Measurements from ENCODE around the gene PARP16. TPM values are rescaled to one million over a fixed set of nuclear protein-coding genes. Genes with fewer than 3 reads are reported as not detected.
A peak's percentile ranks its signal among the peaks of the same experiment; 100 is the strongest.

PARP16 gene
- total and polyA plus RNA-seq, 8 donors = 2.6 to 17.5 (median 6.7) TPM

GRCh38 chr15:65209701-65210643 is 76.7 kb downstream of the PARP16 start:
- Histone ChIP-seq H3K36me3 (no peaks in the 10 kb centered on the region), H3K27ac (no peak overlapping the region), H3K4me3 (no peak overlapping the region), H3K27me3 (no peaks in the 10 kb centered on the region), H3K9me3 (no peaks in the 10 kb centered on the region), H3K4me1 (peaks cover 0 to 15% (median 12%) of the 10 kb centered on the region in 4 donors)
- 73 to 85% (median 81%) methylated on average over 17 of the region's 17 CpGs for WGBS, 5 donors
- no peak for TF ChIP-seq POLR2A (IDR thresholded peaks at IDR 0.05)
- TF ChIP-seq CTCF (IDR thresholded peaks at IDR 0.05) = no peak
- TF ChIP-seq EP300 (IDR thresholded peaks at IDR 0.05) = no peak
- TF ChIP-seq POLR2AphosphoS5 (IDR thresholded peaks at IDR 0.05) = no peak
- intact Hi-C loops (cut with DNase I; ENCODE audit: low total_unique reads) = no loop called here
- peak in 1 of 2 donors; percentile 56 for DNase-seq

- Histone ChIP-seq H3K4me1 (peaks cover 0 to 15% (median 12%) of the 10 kb centered on the region in 4 donors), H3K36me3 (no peaks in the 10 kb centered on the region), H3K27ac (no peak overlapping the region), H3K27me3 (no peaks in the 10 kb centered on the region), H3K4me3 (no peak overlapping the region), H3K9me3 (no peaks in the 10 kb centered on the region)
- no peak for DNase-seq
- intact Hi-C loops (cut with DNase I; ENCODE audit: low total_unique reads) = no loop called here
- WGBS, 5 donors = 86 to 100% (median 97%) methylated on average over 2 of the region's 2 CpGs
- no peak for TF ChIP-seq CTCF (IDR thresholded peaks at IDR 0.05)
These were observed 78.0 kb downstream of the PARP16 start for GRCh38 chr15:65208647-65209046.

Small RNAs within 50 kb of the gene (small RNA-seq; reads per million reads assigned to genes)
- 0 reads per million in 4 donors for gene AC068213.1
- 9,939 to 17,184 (median 14,486) reads per million in 4 donors for gene RNU5A-1
- gene RNU5B-1 = 1,041 to 3,047 (median 2,217) reads per million in 4 donors
- 0 reads per million in 4 donors for gene RNU6-686P
- gene SNORA24B = 0 reads per million in 4 donors

Other genes with a start within 250 kb of the PARP16 start
- 10 to 100 TPM in 1 of 5 donors, not detected in 4; 19.7 TPM for gene SLC51B, start 241.5 kb downstream of the PARP16 start, total RNA-seq
- gene SLC51B, start 241.5 kb downstream of the PARP16 start, polyA plus RNA-seq = under 1 TPM in 2 of 3 donors, not detected in 1; 0.38 to 0.62 TPM
- 10 to 100 TPM in 2 of 5 donors, 1 to 10 TPM in 2, under 1 TPM in 1; 0.58 to 27.7 (median 9.6) TPM for gene RASL12, start 218.9 kb downstream of the PARP16 start, total RNA-seq
- gene RASL12, start 218.9 kb downstream of the PARP16 start, polyA plus RNA-seq = 10 to 100 TPM in 2 of 3 donors, 1 to 10 TPM in 1; 7.0 to 17.1 (median 12.2) TPM
- gene KBTBD13, start 210.1 kb downstream of the PARP16 start, total RNA-seq = under 1 TPM in 1 of 5 donors, not detected in 4; 0.18 TPM
- gene KBTBD13, start 210.1 kb downstream of the PARP16 start, polyA plus RNA-seq = not detected
- gene UBAP1L, start 171.7 kb downstream of the PARP16 start, total RNA-seq = 1 to 10 TPM in 4 of 5 donors, not detected in 1; 1.8 to 5.3 (median 2.6) TPM
- gene UBAP1L, start 171.7 kb downstream of the PARP16 start, polyA plus RNA-seq = 1 to 10 TPM in 2 of 3 donors, not detected in 1; 2.9 to 4.0 TPM
- 100 to 1,000 TPM in 1 of 5 donors, 10 to 100 TPM in 4; 12.7 to 127 (median 31.5) TPM for gene PDCD7, start 153.1 kb downstream of the PARP16 start, total RNA-seq
- 10 to 100 TPM; 10.7 to 16.6 (median 12.4) TPM for gene PDCD7, start 153.1 kb downstream of the PARP16 start, polyA plus RNA-seq
- gene CLPX, start 101.5 kb downstream of the PARP16 start, total RNA-seq = 100 to 1,000 TPM in 1 of 5 donors, 10 to 100 TPM in 4; 28.6 to 121 (median 85.9) TPM
- gene CLPX, start 101.5 kb downstream of the PARP16 start, polyA plus RNA-seq = 10 to 100 TPM; 11.1 to 17.7 (median 11.1) TPM
- 10 to 100 TPM in 3 of 5 donors, 1 to 10 TPM in 2; 1.8 to 28.7 (median 14.3) TPM for gene CILP, start 75.4 kb downstream of the PARP16 start, total RNA-seq
- 1 to 10 TPM in 2 of 3 donors, under 1 TPM in 1; 0.76 to 1.9 (median 1.8) TPM for gene CILP, start 75.4 kb downstream of the PARP16 start, polyA plus RNA-seq
- gene RNU5A-1, start 9.2 kb upstream of the PARP16 start, total RNA-seq = not detected
- gene RNU5A-1, start 9.2 kb upstream of the PARP16 start, polyA plus RNA-seq = not detected
- gene RNU5B-1, start 17.8 kb upstream of the PARP16 start, total RNA-seq = not detected
- not detected for gene RNU5B-1, start 17.8 kb upstream of the PARP16 start, polyA plus RNA-seq
- 1 to 10 TPM in 2 of 5 donors, not detected in 3; 1.7 to 5.8 TPM for gene IGDCC3, start 91.1 kb upstream of the PARP16 start, total RNA-seq
- gene IGDCC3, start 91.1 kb upstream of the PARP16 start, polyA plus RNA-seq = under 1 TPM in 2 of 3 donors, not detected in 1; 0.08 to 0.12 TPM
- gene IGDCC4, start 136.1 kb upstream of the PARP16 start, total RNA-seq = 10 to 100 TPM in 1 of 5 donors, 1 to 10 TPM in 2, not detected in 2; 3.6 to 11.2 (median 6.7) TPM
- gene IGDCC4, start 136.1 kb upstream of the PARP16 start, polyA plus RNA-seq = 1 to 10 TPM in 1 of 3 donors, under 1 TPM in 2; 0.85 to 2.6 (median 0.93) TPM
- gene DPP8, start 230.8 kb upstream of the PARP16 start, total RNA-seq = 10 to 100 TPM in 4 of 5 donors, 1 to 10 TPM in 1; 8.8 to 89.0 (median 40.6) TPM
- gene DPP8, start 230.8 kb upstream of the PARP16 start, polyA plus RNA-seq = 10 to 100 TPM in 2 of 3 donors, 1 to 10 TPM in 1; 4.5 to 17.7 (median 10.5) TPM
- gene HACD3, start 243.6 kb upstream of the PARP16 start, total RNA-seq = 100 to 1,000 TPM in 1 of 5 donors, 10 to 100 TPM in 3, 1 to 10 TPM in 1; 7.0 to 128 (median 32.6) TPM
- gene HACD3, start 243.6 kb upstream of the PARP16 start, polyA plus RNA-seq = 10 to 100 TPM; 11.5 to 16.7 (median 13.5) TPM